BLaER1 (cell line): ENCODE data around the gene SZT2.
"Not testable (repeated sequence)": the region's sequence is repeated elsewhere in the genome, so short reads cannot be mapped to it uniquely, and the experiment has no call there.

ENCODE experiments used
- H3K27ac ChIP-seq: shearing (Covaris generic); formaldehyde crosslinking; 2 replicates; pipeline ENCODE4 v1.8.1; 2022
- H3K27me3 ChIP-seq: shearing (Covaris generic); formaldehyde crosslinking; 2 replicates; pipeline ENCODE4 v1.8.1; 2022
- H3K36me3 ChIP-seq: shearing (Covaris generic); formaldehyde crosslinking; 2 replicates; pipeline ENCODE4 v1.8.1; 2022
- H3K4me1 ChIP-seq: shearing (Covaris generic); formaldehyde crosslinking; 2 replicates; pipeline ENCODE4 v1.8.1; 2022
- H3K4me2 ChIP-seq: shearing (Covaris generic); formaldehyde crosslinking; 2 replicates; pipeline ENCODE4 v1.8.1; 2022
- H3K4me3 ChIP-seq: shearing (Covaris generic); formaldehyde crosslinking; 2 replicates; pipeline ENCODE4 v1.8.1; 2022
- H3K9ac ChIP-seq: shearing (Covaris generic); formaldehyde crosslinking; 2 replicates; pipeline ENCODE4 v1.8.1; 2022
- H3K9me3 ChIP-seq: shearing (Covaris generic); formaldehyde crosslinking; 2 replicates; pipeline ENCODE4 v1.8.1; 2022
- H4K20me1 ChIP-seq: shearing (Covaris generic); formaldehyde crosslinking; 2 replicates; pipeline ENCODE4 v1.8.1; 2022
- Cebpa-rat ChIP-seq: shearing (Covaris generic); IDR thresholded peaks from 2 replicates; pipeline ENCODE4 v1.8.1; 2022

Gene SZT2

GRCh38 chr1:43360616-43361015 lies 29.1 kb upstream of the SZT2 start:
- Histone ChIP-seq H3K4me1 (peaks cover 51% of the 10 kb centered on the region), H3K4me3 (peak overlapping the region; percentile 82), H3K9me3 (no peaks in the 10 kb centered on the region), H3K27ac (no peak overlapping the region), H3K4me2 (peak overlapping the region; percentile 89), H3K27me3 (no peaks in the 10 kb centered on the region), H3K9ac (peak overlapping the region; percentile 35; the same call in 1 of the 2 replicates), H3K36me3 (peaks cover 61% of the 10 kb centered on the region), H4K20me1 (peaks cover 42% of the 10 kb centered on the region)
- no peak for TF ChIP-seq Cebpa-rat

- Histone ChIP-seq H3K4me3 (no peak overlapping the region), H3K4me1 (peaks cover 56% of the 10 kb centered on the region), H3K36me3 (peaks cover 65% of the 10 kb centered on the region), H3K9ac (no peak overlapping the region), H3K27me3 (no peaks in the 10 kb centered on the region), H3K9me3 (no peaks in the 10 kb centered on the region), H3K4me2 (no peak overlapping the region), H4K20me1 (peaks cover 54% of the 10 kb centered on the region), H3K27ac (no peak overlapping the region)
- no peak for TF ChIP-seq Cebpa-rat
Measured at GRCh38 chr1:43363283-43363934, 26.3 kb upstream of the SZT2 start.

- no peak overlapping the region for H3K4me3 ChIP-seq
- TF ChIP-seq Cebpa-rat, result no peak
- no peak overlapping the region for H3K27ac ChIP-seq
- H3K9me3 ChIP-seq, result no peaks in the 10 kb centered on the region
- H3K36me3 ChIP-seq, result peaks cover 65% of the 10 kb centered on the region
- no peak overlapping the region for H3K4me2 ChIP-seq
- peaks cover 53% of the 10 kb centered on the region for H4K20me1 ChIP-seq
- no peaks in the 10 kb centered on the region for H3K27me3 ChIP-seq
- peaks cover 62% of the 10 kb centered on the region for H3K4me1 ChIP-seq
- no peak overlapping the region for H3K9ac ChIP-seq
Measured at GRCh38 chr1:43363935-43364525, 25.7 kb upstream of the SZT2 start.

GRCh38 chr1:43365678-43366077 lies 24.0 kb upstream of the SZT2 start:
- H4K20me1 ChIP-seq, result peaks cover 37% of the 10 kb centered on the region
- H3K9me3 ChIP-seq, result no peaks in the 10 kb centered on the region
- peak overlapping the region; percentile 95 for H3K4me2 ChIP-seq
- no peaks in the 10 kb centered on the region for H3K27me3 ChIP-seq
- H3K4me1 ChIP-seq, result peaks cover 48% of the 10 kb centered on the region
- peak overlapping the region; percentile 45; the same call in 1 of the 2 replicates for H3K9ac ChIP-seq
- peaks cover 54% of the 10 kb centered on the region for H3K36me3 ChIP-seq
- H3K4me3 ChIP-seq, result no peak overlapping the region
- H3K27ac ChIP-seq, result 0 out of 2 replicates have a peak overlapping the region, but pooled peaks have one; percentile 5
- no peak for TF ChIP-seq Cebpa-rat

GRCh38 chr1:43366179-43366578 lies 23.5 kb upstream of the SZT2 start:
- Histone ChIP-seq H3K4me3 (peak overlapping the region; percentile 79), H3K9ac (peak overlapping the region; percentile 86; the same call in 1 of the 2 replicates), H3K9me3 (no peaks in the 10 kb centered on the region), H3K4me1 (peaks cover 43% of the 10 kb centered on the region), H3K27me3 (no peaks in the 10 kb centered on the region), H4K20me1 (peaks cover 32% of the 10 kb centered on the region), H3K36me3 (peaks cover 49% of the 10 kb centered on the region), H3K4me2 (peak overlapping the region; percentile 95), H3K27ac (0 out of 2 replicates have a peak overlapping the region, but pooled peaks have one; percentile 88)
- TF ChIP-seq Cebpa-rat, result no peak

GRCh38 chr1:43366601-43367025 lies 23.1 kb upstream of the SZT2 start:
- TF ChIP-seq Cebpa-rat, result no peak
- peak overlapping the region; percentile 79 for H3K4me3 ChIP-seq
- peaks cover 38% of the 10 kb centered on the region for H3K4me1 ChIP-seq
- no peaks in the 10 kb centered on the region for H3K27me3 ChIP-seq
- H3K4me2 ChIP-seq, result peak overlapping the region; percentile 95
- peak overlapping the region; percentile 88 for H3K27ac ChIP-seq
- peaks cover 28% of the 10 kb centered on the region for H4K20me1 ChIP-seq
- peaks cover 44% of the 10 kb centered on the region for H3K36me3 ChIP-seq
- peak overlapping the region; percentile 86 for H3K9ac ChIP-seq
- H3K9me3 ChIP-seq, result no peaks in the 10 kb centered on the region

GRCh38 chr1:43367026-43367903 lies 22.4 kb upstream of the SZT2 start:
- Histone ChIP-seq H3K4me3 (peak overlapping the region; percentile 79), H3K9ac (peak overlapping the region; percentile 86), H3K9me3 (no peaks in the 10 kb centered on the region), H3K36me3 (peaks cover 38% of the 10 kb centered on the region), H3K4me1 (peaks cover 33% of the 10 kb centered on the region), H3K27ac (peak overlapping the region; percentile 88), H4K20me1 (peaks cover 22% of the 10 kb centered on the region), H3K4me2 (peak overlapping the region; percentile 95), H3K27me3 (no peaks in the 10 kb centered on the region)
- TF ChIP-seq Cebpa-rat, result no peak

- peaks cover 30% of the 10 kb centered on the region for H3K36me3 ChIP-seq
- peaks cover 18% of the 10 kb centered on the region for H4K20me1 ChIP-seq
- H3K4me2 ChIP-seq, result peak within 1 kb of the TSS; percentile 95
- H3K27me3 ChIP-seq, result no peaks in the 10 kb centered on the region
- no peaks in the 10 kb centered on the region for H3K9me3 ChIP-seq
- H3K9ac ChIP-seq, result peak within 1 kb of the TSS; percentile 86
- H3K4me1 ChIP-seq, result peaks cover 33% of the 10 kb centered on the region
- H3K4me3 ChIP-seq, result peak within 1 kb of the TSS; percentile 79
- no peak for TF ChIP-seq Cebpa-rat
- H3K27ac ChIP-seq, result peak within 1 kb of the TSS; percentile 88
Measured at GRCh38 chr1:43367904-43368645, 21.6 kb upstream of the SZT2 start, which contains the start of gene ELOVL1. Gene ELOVL1 (minus strand): TSS chr1:43368011. CDS start chr1:43365609, 2,402 bp downstream.

GRCh38 chr1:43368646-43369020 lies 21.1 kb upstream of the SZT2 start:
- no peak for TF ChIP-seq Cebpa-rat
- Histone ChIP-seq H4K20me1 (peaks cover 16% of the 10 kb centered on the region), H3K4me1 (peaks cover 30% of the 10 kb centered on the region), H3K4me3 (peak overlapping the region; percentile 79), H3K9me3 (no peaks in the 10 kb centered on the region), H3K27ac (peak overlapping the region; percentile 88), H3K4me2 (peak overlapping the region; percentile 75), H3K36me3 (peaks cover 24% of the 10 kb centered on the region), H3K27me3 (no peaks in the 10 kb centered on the region), H3K9ac (peak overlapping the region; percentile 86)

- Histone ChIP-seq H4K20me1 (peaks cover 16% of the 10 kb centered on the region), H3K36me3 (peaks cover 13% of the 10 kb centered on the region), H3K4me1 (peaks cover 28% of the 10 kb centered on the region)
- not testable (repeated sequence) for H3K9ac ChIP-seq, H3K27ac ChIP-seq, H3K9me3 ChIP-seq, H3K4me2 ChIP-seq, H3K4me3 ChIP-seq, H3K27me3 ChIP-seq
Measured at GRCh38 chr1:43369779-43370178, 19.9 kb upstream of the SZT2 start.
